Choroid plexus epithelial cell (primary cell): Measurements from ENCODE around the gene CASP3.

Source experiments
- DNase-seq: peaks from one replicate; pipeline ENCODE4 v3.0.0-alpha.2; 2010; ENCODE audit warnings: low read depth
- H3K4me3 ChIP-seq: 2 replicates; pipeline ENCODE4 v1.5.1; 2011; ENCODE audit warnings: low read depth, mild to moderate bottlenecking, control low read depth, low read length, moderate library complexity
- CTCF ChIP-seq: conservative IDR thresholded peaks from 2 replicates; pipeline ENCODE4 v1.5.1; 2011; ENCODE audit warnings: low read depth, mild to moderate bottlenecking, control low read depth, inconsistent platforms, low read length, moderate library complexity

Gene CASP3

GRCh38 chr4:184644553-184645307, 4.5 kb downstream of the CASP3 start:
- no peak overlapping the region for H3K4me3 ChIP-seq
- no peak for TF ChIP-seq CTCF
- peak; percentile 67 for DNase-seq

GRCh38 chr4:184643731-184644130, 5.5 kb downstream of the CASP3 start:
- H3K4me3 ChIP-seq = no peak overlapping the region
- DNase-seq = no peak
- no peak for TF ChIP-seq CTCF

- DNase-seq = no peak
- TF ChIP-seq CTCF = no peak
- no peak overlapping the region for H3K4me3 ChIP-seq
Measured at GRCh38 chr4:184641451-184641850, 7.8 kb downstream of the CASP3 start.

GRCh38 chr4:184641022-184641421, 8.2 kb downstream of the CASP3 start:
- no peak overlapping the region for H3K4me3 ChIP-seq
- DNase-seq = no peak
- no peak for TF ChIP-seq CTCF

- H3K4me3 ChIP-seq = no peak overlapping the region
- no peak for DNase-seq
- TF ChIP-seq CTCF = no peak
Measured at GRCh38 chr4:184636897-184637296, 12.3 kb downstream of the CASP3 start.

GRCh38 chr4:184636144-184636543, 13.1 kb downstream of the CASP3 start:
- DNase-seq = no peak
- no peak overlapping the region for H3K4me3 ChIP-seq
- TF ChIP-seq CTCF = no peak

- no peak overlapping the region for H3K4me3 ChIP-seq
- peak; percentile 35 for DNase-seq
- TF ChIP-seq CTCF = no peak
Measured at GRCh38 chr4:184635381-184635780, 13.9 kb downstream of the CASP3 start.
